Large intestine (tissue), 3 donors: ENCODE data around the gene STXBP5. TPM values are rescaled to one million over a fixed set of nuclear protein-coding genes. Genes with fewer than 3 reads are reported as not detected.

Experiments
- DNase-seq, 2 donors: peaks; one replicate each; pipeline versions ENCODE4 v3.0.0 to v3.0.0-alpha.2; 2013
- H3K27ac ChIP-seq: one replicate; pipeline ENCODE4 v1.5.1; 2013; ENCODE audit warnings: low read length
- H3K27me3 ChIP-seq: 2 replicates; pipeline ENCODE4 v1.6.1; 2013; ENCODE audit warnings: low read length; ENCODE audit not compliant: control insufficient read depth, insufficient read depth
- H3K36me3 ChIP-seq: 2 replicates; pipeline ENCODE4 v1.6.1; 2013; ENCODE audit warnings: low read length; ENCODE audit not compliant: control insufficient read depth, insufficient read depth
- H3K4me1 ChIP-seq: one replicate; pipeline ENCODE4 v1.6.1; 2013; ENCODE audit warnings: low read length; ENCODE audit not compliant: control insufficient read depth, insufficient read depth
- H3K4me3 ChIP-seq: one replicate; pipeline ENCODE4 v1.5.1; 2013; ENCODE audit warnings: low read length
- H3K9me3 ChIP-seq: one replicate; pipeline ENCODE4 v1.6.1; 2013; ENCODE audit warnings: mild to moderate bottlenecking, low read depth, low read length, moderate library complexity; ENCODE audit not compliant: control insufficient read depth
- WGBS: methylation state at CpG from one replicate; pipeline ENCODE4 v1.1.5; 2013; ENCODE audit warnings: low lambda C conversion rate; ENCODE audit not compliant: insufficient coverage; 5-methylcytosine and 5-hydroxymethylcytosine counted together
- polyA plus RNA-seq: library from polyadenylated mRNA; unstranded; fragments of 120-200 nt; gene quantifications from one replicate; pipeline ENCODE4 v1.2.1, GENCODE V29; 2013

STXBP5 gene
- polyA plus RNA-seq, 1 donor, result 20.5 TPM

- H3K36me3 ChIP-seq, result peaks cover 18% of the 10 kb centered on the region
Observed at GRCh38 chr6:147297124-147297523, 92.9 kb downstream of the STXBP5 start.

GRCh38 chr6:147297663-147298316 is 93.6 kb downstream of the STXBP5 start:
- H3K4me1 ChIP-seq, result no peaks in the 10 kb centered on the region
- H3K36me3 ChIP-seq, result peaks cover 20% of the 10 kb centered on the region
- 96% methylated on average over 3 of the region's 3 CpGs for WGBS
- peaks cover 33% of the 10 kb centered on the region for H3K9me3 ChIP-seq
- H3K4me3 ChIP-seq, result no peak overlapping the region
- H3K27me3 ChIP-seq, result no peaks in the 10 kb centered on the region
- H3K27ac ChIP-seq, result no peak overlapping the region
- no peak for DNase-seq

More at GRCh38 chr6:147297124-147297523, 92.9 kb downstream of the STXBP5 start:
- no CpG with 5 or more reads among the region's 2 CpGs for WGBS
- Histone ChIP-seq H3K4me1 (no peaks in the 10 kb centered on the region), H3K4me3 (no peak overlapping the region), H3K9me3 (peaks cover 33% of the 10 kb centered on the region), H3K27me3 (no peaks in the 10 kb centered on the region), H3K27ac (no peak overlapping the region)
- no peak for DNase-seq

GRCh38 chr6:147298461-147298860 is 94.2 kb downstream of the STXBP5 start:
- peaks cover 33% of the 10 kb centered on the region for H3K9me3 ChIP-seq

GRCh38 chr6:147299035-147299434 is 94.8 kb downstream of the STXBP5 start:
- H3K27ac ChIP-seq, result no peak overlapping the region
- no peak overlapping the region for H3K4me3 ChIP-seq
- WGBS, result 100% methylated on average over 1 of the region's 3 CpGs
- H3K9me3 ChIP-seq, result peaks cover 33% of the 10 kb centered on the region
- peaks cover 32% of the 10 kb centered on the region for H3K36me3 ChIP-seq
- no peaks in the 10 kb centered on the region for H3K4me1 ChIP-seq
- DNase-seq, result no peak
- no peaks in the 10 kb centered on the region for H3K27me3 ChIP-seq

More at GRCh38 chr6:147298461-147298860, 94.2 kb downstream of the STXBP5 start:
- no peak for DNase-seq
- 100% methylated on average over 2 of the region's 2 CpGs for WGBS
- peaks cover 26% of the 10 kb centered on the region for H3K36me3 ChIP-seq
- no peaks in the 10 kb centered on the region for H3K27me3 ChIP-seq
- H3K27ac ChIP-seq, result no peak overlapping the region
- H3K4me3 ChIP-seq, result no peak overlapping the region
- H3K4me1 ChIP-seq, result no peaks in the 10 kb centered on the region

- Histone ChIP-seq H3K4me1 (no peaks in the 10 kb centered on the region), H3K27me3 (no peaks in the 10 kb centered on the region), H3K36me3 (peaks cover 31% of the 10 kb centered on the region), H3K27ac (no peak overlapping the region), H3K4me3 (no peak overlapping the region), H3K9me3 (peaks cover 27% of the 10 kb centered on the region)
- no peak for DNase-seq
- WGBS, result no CpG with 5 or more reads among the region's 1 CpG
Observed at GRCh38 chr6:147301070-147301469, 96.9 kb downstream of the STXBP5 start.

GRCh38 chr6:147304016-147304415 is 99.8 kb downstream of the STXBP5 start:
- H3K9me3 ChIP-seq, result peaks cover 7% of the 10 kb centered on the region
- H3K4me1 ChIP-seq, result no peaks in the 10 kb centered on the region
- H3K27me3 ChIP-seq, result no peaks in the 10 kb centered on the region
- H3K4me3 ChIP-seq, result no peak overlapping the region
- H3K27ac ChIP-seq, result no peak overlapping the region
- DNase-seq, result no peak
- no CpG with 5 or more reads among the region's 4 CpGs for WGBS
- H3K36me3 ChIP-seq, result peaks cover 25% of the 10 kb centered on the region

- H3K27me3 ChIP-seq, result no peaks in the 10 kb centered on the region
- no CpG with 5 or more reads among the region's 3 CpGs for WGBS
- H3K9me3 ChIP-seq, result no peaks in the 10 kb centered on the region
- H3K36me3 ChIP-seq, result peaks cover 10% of the 10 kb centered on the region
- no peak overlapping the region for H3K4me3 ChIP-seq
- DNase-seq, result no peak
- H3K27ac ChIP-seq, result no peak overlapping the region
- H3K4me1 ChIP-seq, result no peaks in the 10 kb centered on the region
Observed at GRCh38 chr6:147310521-147310920, 106.3 kb downstream of the STXBP5 start.

- Histone ChIP-seq H3K27ac (no peak overlapping the region), H3K36me3 (peaks cover 12% of the 10 kb centered on the region), H3K9me3 (no peaks in the 10 kb centered on the region), H3K27me3 (no peaks in the 10 kb centered on the region), H3K4me3 (no peak overlapping the region), H3K4me1 (no peaks in the 10 kb centered on the region)
- no peak for DNase-seq
Observed at GRCh38 chr6:147311218-147311617, 107.0 kb downstream of the STXBP5 start.

- Histone ChIP-seq H3K36me3 (peaks cover 16% of the 10 kb centered on the region), H3K27ac (no peak overlapping the region), H3K4me3 (no peak overlapping the region), H3K27me3 (no peaks in the 10 kb centered on the region), H3K9me3 (no peaks in the 10 kb centered on the region), H3K4me1 (no peaks in the 10 kb centered on the region)
- no peak for DNase-seq
- WGBS, result 60% methylated on average over 1 of the region's 2 CpGs
Observed at GRCh38 chr6:147321260-147321659, 117.0 kb downstream of the STXBP5 start.

- H3K4me3 ChIP-seq, result no peak overlapping the region
- no peaks in the 10 kb centered on the region for H3K9me3 ChIP-seq
- H3K36me3 ChIP-seq, result peaks cover 20% of the 10 kb centered on the region
- WGBS, result no CpG with 5 or more reads among the region's 5 CpGs
- peak; percentile 5 to 7 for DNase-seq
- H3K4me1 ChIP-seq, result no peaks in the 10 kb centered on the region
- no peaks in the 10 kb centered on the region for H3K27me3 ChIP-seq
- H3K27ac ChIP-seq, result no peak overlapping the region
Observed at GRCh38 chr6:147322299-147323162, 118.3 kb downstream of the STXBP5 start.
